Stomach (tissue), 4 donors: ENCODE data around the gene FAM3B.

Experiments used
- CTCF ChIP-seq, 7 experiments: fragments of 450-650 bp in 4 of 7; fragments of 200-600 bp in 3 of 7; sonication (generic) in 3 of 7; IDR thresholded peaks; one replicate each; pipeline ENCODE4 v1.5.1; 2016 to 2019; ENCODE audit warnings: antibody characterized with exemption in 7 of 7, control low read depth in 2 of 7, mild to moderate bottlenecking in 1 of 7
- EP300 ChIP-seq: sonication (generic); formaldehyde crosslinking; IDR thresholded peaks from one replicate; pipeline ENCODE4 v1.6.1; 2017; ENCODE audit warnings: antibody characterized with exemption
- POLR2A ChIP-seq, 4 donors: fragments of 450-650 bp; IDR thresholded peaks; one replicate each; pipeline ENCODE4 v1.6.1; 2016; ENCODE audit warnings: antibody characterized with exemption in 4 of 4, control low read depth in 2 of 4, mild to moderate bottlenecking in 1 of 4, moderate library complexity in 1 of 4
- POLR2AphosphoS5 ChIP-seq, 3 donors: sonication (generic); formaldehyde crosslinking; IDR thresholded peaks; one replicate each; pipeline ENCODE4 v1.6.1; 2016; ENCODE audit warnings: antibody characterized with exemption in 3 of 3

GRCh38 chr21:41318218-41318617 lies 1.6 kb downstream of the FAM3B start:
- TF ChIP-seq CTCF (IDR thresholded peaks at IDR 0.05) (no peak), POLR2AphosphoS5 (IDR thresholded peaks at IDR 0.05) (no peak), EP300 (no peak), POLR2A (IDR thresholded peaks at IDR 0.05) (no peak)
